B cell (primary cell): ENCODE data around the gene ETV6. TPM values are rescaled to one million over a fixed set of nuclear protein-coding genes. Genes with fewer than 3 reads are reported as not detected.

Experiments used
- ATAC-seq: fragments of 200-7000 bp; cut with Tn5 transposase; one replicate; pipeline ENCODE4 v1.10.0; 2021; ENCODE audit warnings: low read depth, mild to moderate bottlenecking, moderate number of reproducible peaks, moderate library complexity
- CTCF ChIA-PET: fragments of 350-600 bp; sonication (Branson Sonifier 250); formaldehyde crosslinking; loops from one replicate; lab custom pipeline; 2021; ENCODE audit warnings: antibody characterized with exemption, inconsistent platforms; lab: Charles Lee
- POLR2A ChIA-PET: fragments of 350-600 bp; sonication (Branson Sonifier 250); formaldehyde crosslinking; loops from one replicate; lab custom pipeline; 2021; ENCODE audit warnings: antibody characterized with exemption; lab: Charles Lee
- DNase-seq: peaks from one replicate; pipeline ENCODE4 v3.0.0; 2013
- H2AFZ ChIP-seq: 2 replicates; pipeline ENCODE4 v1.6.1; 2012; ENCODE audit warnings: mild to moderate bottlenecking, low read depth, low read length; ENCODE audit not compliant: insufficient read depth, poor library complexity, severe bottlenecking
- H3K27ac ChIP-seq, 2 donors: 1 replicate in 1 of 2; 2 replicates in 1 of 2; pipeline ENCODE4 v1.5.1; 2012 to 2013; ENCODE audit warnings: low read length in 2 of 2, mild to moderate bottlenecking in 2 of 2, moderate library complexity in 1 of 2
- H3K27me3 ChIP-seq, 4 experiments: fragments of 200-600 bp in 1 of 4; sonication (generic) in 1 of 4; replicated peaks in 1 of 4; 1 replicate in 2 of 4; 2 replicates in 2 of 4; pipeline versions ENCODE4 v1.6.1 to v1.7.0; 2013 to 2016; ENCODE audit warnings: low read length in 3 of 4, mild to moderate bottlenecking in 2 of 4, mixed read lengths in 1 of 4, moderate library complexity in 1 of 4; ENCODE audit not compliant: insufficient read depth in 4 of 4, control insufficient read depth in 3 of 4; ENCODE audit errors: control extremely low read depth in 1 of 4
- H3K36me3 ChIP-seq, 2 experiments: replicated peaks in 1 of 2; 1 replicate in 1 of 2; 2 replicates in 1 of 2; pipeline versions ENCODE4 v1.6.1 to v1.7.1; 2013; ENCODE audit warnings: low read length in 1 of 2; ENCODE audit not compliant: insufficient read depth in 2 of 2, control insufficient read depth in 1 of 2; ENCODE audit errors: control extremely low read depth in 1 of 2, extremely low read depth in 1 of 2
- H3K4me1 ChIP-seq, 2 donors: fragments of 200-600 bp in 1 of 2; sonication (generic) in 1 of 2; 1 replicate in 1 of 2; 2 replicates in 1 of 2; pipeline versions ENCODE4 v1.5.1 to v1.6.1; 2013 to 2017; ENCODE audit warnings: low read length in 2 of 2; ENCODE audit not compliant: control insufficient read depth in 2 of 2, insufficient read depth in 2 of 2
- H3K4me2 ChIP-seq: replicated peaks from 2 replicates; pipeline ENCODE3; 2012; ENCODE audit warnings: mild to moderate bottlenecking, low read depth, low read length; ENCODE audit not compliant: poor library complexity, severe bottlenecking
- H3K4me3 ChIP-seq, 5 experiments: fragments of 200-600 bp in 1 of 5; sonication (generic) in 1 of 5; 1 replicate in 3 of 5; 2 replicates in 2 of 5; pipeline versions ENCODE4 v1.5.1 to v1.7.0; 2011 to 2016; ENCODE audit warnings: low read length in 4 of 5, mild to moderate bottlenecking in 4 of 5, low read depth in 2 of 5, control low read depth in 1 of 5, moderate library complexity in 1 of 5; ENCODE audit not compliant: insufficient read depth in 1 of 5; ENCODE audit errors: control extremely low read depth in 1 of 5, extremely low read depth in 1 of 5
- H3K79me2 ChIP-seq: fragments of 200-600 bp; sonication (generic); one replicate; pipeline ENCODE4 v1.6.0; 2016; ENCODE audit warnings: low read length; ENCODE audit not compliant: control insufficient read depth, insufficient read depth
- H3K9ac ChIP-seq: fragments of 200-600 bp; sonication (generic); 2 replicates; pipeline ENCODE4 v1.6.1; 2017; ENCODE audit warnings: mild to moderate bottlenecking, low read length, moderate library complexity
- H3K9me3 ChIP-seq, 3 donors: one replicate each; pipeline versions ENCODE4 v1.6.1 to v1.7.1; 2013; ENCODE audit warnings: low read length in 2 of 3; ENCODE audit not compliant: control insufficient read depth in 2 of 3, insufficient read depth in 1 of 3; ENCODE audit errors: control extremely low read depth in 1 of 3
- H4K20me1 ChIP-seq: 2 replicates; pipeline ENCODE4 v1.6.0; 2012; ENCODE audit warnings: mild to moderate bottlenecking, low read length; ENCODE audit not compliant: insufficient read depth, control insufficient read depth, poor library complexity, severe bottlenecking
- H3K27ac Mint-ChIP-seq: one replicate; pipeline ENCODE4 v1.8.0; 2021; ENCODE audit warnings: mixed read lengths
- H3K27me3 Mint-ChIP-seq: one replicate; pipeline ENCODE4 v1.8.0; 2021; ENCODE audit warnings: mixed read lengths
- H3K4me1 Mint-ChIP-seq: one replicate; pipeline ENCODE4 v1.8.0; 2021; ENCODE audit warnings: mixed read lengths
- H3K4me3 Mint-ChIP-seq: one replicate; pipeline ENCODE4 v1.8.0; 2021; ENCODE audit warnings: mixed read lengths
- H3K9me3 Mint-ChIP-seq: one replicate; pipeline ENCODE4 v1.8.0; 2022; ENCODE audit warnings: mixed read lengths; ENCODE audit not compliant: insufficient read depth
- CTCF ChIP-seq: fragments of 200-600 bp; IDR thresholded peaks from one replicate; pipeline ENCODE4 v1.8.0; 2022; ENCODE audit warnings: antibody characterized with exemption, mild to moderate bottlenecking
- EZH2 ChIP-seq: IDR thresholded peaks from 2 replicates; pipeline ENCODE4 v1.6.1; 2012; ENCODE audit warnings: borderline replicate concordance, low read depth, mild to moderate bottlenecking, moderate library complexity, low read length; ENCODE audit not compliant: insufficient read depth, poor library complexity, severe bottlenecking
- WGBS: methylation state at CpG from one replicate; pipeline ENCODE4 v1.1.5; 2013; ENCODE audit warnings: missing lambda C conversion rate; ENCODE audit not compliant: insufficient coverage; 5-methylcytosine and 5-hydroxymethylcytosine counted together
- intact Hi-C: fragments of 100-400 bp; cut with micrococcal nuclease; formaldehyde crosslinking; loops from one replicate; pipeline ENCODE4 v1.10.0; 2022
- polyA plus RNA-seq: library from polyadenylated mRNA; depleted of rRNA; stranded (reverse); fragments of >200 nt; gene quantifications from 2 replicates; pipeline ENCODE4 v1.2.3, GENCODE V29; 2012
- total RNA-seq, 2 donors: library from RNA; stranded (reverse); fragments of 120-200 nt in 1 of 2; gene quantifications; 1 replicate in 1 of 2; 2 replicates in 1 of 2; pipeline versions ENCODE4 v1.2.3 to v1.2.4, GENCODE V29; 2013 to 2022

ETV6 gene
- total and polyA plus RNA-seq, 2 donors (not counting 1 experiment from before 2014, with no cell fraction given) = 17.4 to 123 TPM

- peak overlapping the region; percentile 8 for H3K9ac ChIP-seq
- H2AFZ ChIP-seq = no peak overlapping the region
- 9% methylated on average over 2 of the region's 8 CpGs for WGBS
- H3K4me3 Mint-ChIP-seq = peak overlapping the region; percentile 68
- H4K20me1 ChIP-seq = no peaks in the 10 kb centered on the region
- intact Hi-C loops = loop anchor here (1.0 to 5.0 kb wide), 3 partner anchors 16 to 286 kb away; no protein-coding TSS in a partner anchor
- no peaks in the 10 kb centered on the region for H3K27me3 ChIP-seq
- H3K79me2 ChIP-seq = peaks cover 96% of the 10 kb centered on the region
- H3K27me3 Mint-ChIP-seq = no peaks in the 10 kb centered on the region
- H3K4me1 Mint-ChIP-seq = peaks cover 83% of the 10 kb centered on the region
- ATAC-seq (peak; percentile 67), DNase-seq (peak; percentile 84)
- no peaks in the 10 kb centered on the region for H3K9me3 Mint-ChIP-seq
- peaks cover 65 to 80% of the 10 kb centered on the region in 2 donors for H3K4me1 ChIP-seq
- peak overlapping the region; percentile 65 for H3K4me2 ChIP-seq
- H3K4me3 ChIP-seq = peak overlapping the region in 2 of 5 experiments; percentile 3 to 13
- TF ChIP-seq CTCF (no peak), EZH2 (no peak)
- POLR2A ChIA-PET = interaction anchor here (0.8 to 3.3 kb wide), 5 partner anchors 13 to 110 kb away, joined by 3 to 19 read pairs (median 5); no protein-coding TSS in a partner anchor
- no peaks in the 10 kb centered on the region for H3K36me3 ChIP-seq
- H3K27ac Mint-ChIP-seq = peak overlapping the region; percentile 89
- CTCF ChIA-PET = interaction anchor here (0.7 to 5.2 kb wide), 10 partner anchors 13 to 162 kb away, joined by 3 to 31 read pairs (median 3); no protein-coding TSS in a partner anchor
- peak overlapping the region; percentile 19 to 71 for H3K27ac ChIP-seq
- H3K9me3 ChIP-seq = no peaks in the 10 kb centered on the region
Observed at GRCh38 chr12:11746024-11746771, 96.7 kb downstream of the ETV6 start.
